Measurements from ENCODE around the gene NRIP1. TPM values are rescaled to one million over a fixed set of nuclear protein-coding genes. Genes with fewer than 3 reads are reported as not detected.

NRIP1 gene
- total and polyA plus RNA-seq, 2 donors (not counting 1 experiment from before 2014, with no cell fraction given), result 3.3 to 32.1 TPM

DNA sequence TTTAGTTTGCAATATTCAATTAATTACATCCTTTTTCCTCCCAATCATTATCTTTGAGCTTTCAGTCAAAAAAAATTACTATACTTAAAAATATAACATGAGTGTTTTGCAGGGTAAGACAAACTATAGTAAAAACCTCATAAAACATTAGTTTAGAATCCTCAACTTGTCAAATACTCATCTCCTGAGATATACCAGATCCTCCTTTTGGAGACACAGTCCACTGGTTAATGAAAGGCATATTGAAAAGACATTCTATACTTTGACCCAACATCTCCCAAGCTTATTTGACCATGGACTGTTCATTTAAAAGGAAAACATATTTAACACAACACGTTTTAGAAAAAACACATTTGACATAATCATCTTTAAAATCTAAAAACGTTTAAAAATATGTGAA is 52.8 kb downstream of the NRIP1 start:
- H3K9ac ChIP-seq (ENCODE audit: low read length), result no peak overlapping the region
- ATAC-seq (ENCODE audit: low read depth) (no peak), DNase-seq (no peak)
- intact Hi-C loops (cut with micrococcal nuclease), result no loop called here
- TF ChIP-seq, protein P1, sequence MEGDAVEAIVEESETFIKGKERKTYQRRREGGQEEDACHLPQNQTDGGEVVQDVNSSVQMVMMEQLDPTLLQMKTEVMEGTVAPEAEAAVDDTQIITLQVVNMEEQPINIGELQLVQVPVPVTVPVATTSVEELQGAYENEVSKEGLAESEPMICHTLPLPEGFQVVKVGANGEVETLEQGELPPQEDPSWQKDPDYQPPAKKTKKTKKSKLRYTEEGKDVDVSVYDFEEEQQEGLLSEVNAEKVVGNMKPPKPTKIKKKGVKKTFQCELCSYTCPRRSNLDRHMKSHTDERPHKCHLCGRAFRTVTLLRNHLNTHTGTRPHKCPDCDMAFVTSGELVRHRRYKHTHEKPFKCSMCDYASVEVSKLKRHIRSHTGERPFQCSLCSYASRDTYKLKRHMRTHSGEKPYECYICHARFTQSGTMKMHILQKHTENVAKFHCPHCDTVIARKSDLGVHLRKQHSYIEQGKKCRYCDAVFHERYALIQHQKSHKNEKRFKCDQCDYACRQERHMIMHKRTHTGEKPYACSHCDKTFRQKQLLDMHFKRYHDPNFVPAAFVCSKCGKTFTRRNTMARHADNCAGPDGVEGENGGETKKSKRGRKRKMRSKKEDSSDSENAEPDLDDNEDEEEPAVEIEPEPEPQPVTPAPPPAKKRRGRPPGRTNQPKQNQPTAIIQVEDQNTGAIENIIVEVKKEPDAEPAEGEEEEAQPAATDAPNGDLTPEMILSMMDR (IDR thresholded peaks at IDR 0.05), result no peak
- TF ChIP-seq EZH2 (IDR thresholded peaks at IDR 0.05; ENCODE audit: borderline replicate concordance, insufficient read depth, low read depth, low read length, poor library complexity, severe bottlenecking), result no peak
- no peaks in the 10 kb centered on the region for H3K27me3 ChIP-seq (replicated peaks in 1 of 4; ENCODE audit: control extremely low read depth in 1 of 4, control insufficient read depth in 3 of 4, insufficient read depth in 4 of 4, low read length in 3 of 4)
- peaks cover 38% of the 10 kb centered on the region for H3K79me2 ChIP-seq (ENCODE audit: control insufficient read depth, insufficient read depth, low read length)
- H3K4me1 ChIP-seq (ENCODE audit: control insufficient read depth in 2 of 2, insufficient read depth in 2 of 2, low read length in 2 of 2), result peaks cover under 1% of the 10 kb centered on the region in 2 donors
- peaks cover 13% of the 10 kb centered on the region for H4K20me1 ChIP-seq (ENCODE audit: control insufficient read depth, insufficient read depth, low read length, poor library complexity, severe bottlenecking)
- POLR2A ChIA-PET, result no interaction called here
- H3K4me2 ChIP-seq (replicated peaks; ENCODE audit: low read depth, low read length, poor library complexity, severe bottlenecking), result no peak overlapping the region
- Mint-ChIP-seq H3K9me3 (ENCODE audit: insufficient read depth) (no peaks in the 10 kb centered on the region), H3K4me3 (no peak overlapping the region), H3K27ac (no peak overlapping the region), H3K4me1 (peaks cover 3% of the 10 kb centered on the region), H3K27me3 (no peaks in the 10 kb centered on the region)
- H3K27ac ChIP-seq (ENCODE audit: low read length in 2 of 2), result no peak overlapping the region
- H2AFZ ChIP-seq (ENCODE audit: insufficient read depth, low read depth, low read length, poor library complexity, severe bottlenecking), result no peak overlapping the region
- CTCF ChIA-PET, result no interaction called here
- peaks cover 1 to 3% of the 10 kb centered on the region in 2 experiments for H3K36me3 ChIP-seq (replicated peaks in 1 of 2; ENCODE audit: control extremely low read depth in 1 of 2, control insufficient read depth in 1 of 2, extremely low read depth in 1 of 2, insufficient read depth in 2 of 2, low read length in 1 of 2)
- no peak overlapping the region for H3K4me3 ChIP-seq (ENCODE audit: control extremely low read depth in 1 of 5, extremely low read depth in 1 of 5, insufficient read depth in 1 of 5, low read depth in 2 of 5, low read length in 4 of 5)
- no peaks in the 10 kb centered on the region for H3K9me3 ChIP-seq (ENCODE audit: control extremely low read depth in 1 of 3, control insufficient read depth in 2 of 3, insufficient read depth in 1 of 3, low read length in 2 of 3)
- WGBS (ENCODE audit: insufficient coverage), result no CpG with 5 or more reads among the region's 2 CpGs

DNA sequence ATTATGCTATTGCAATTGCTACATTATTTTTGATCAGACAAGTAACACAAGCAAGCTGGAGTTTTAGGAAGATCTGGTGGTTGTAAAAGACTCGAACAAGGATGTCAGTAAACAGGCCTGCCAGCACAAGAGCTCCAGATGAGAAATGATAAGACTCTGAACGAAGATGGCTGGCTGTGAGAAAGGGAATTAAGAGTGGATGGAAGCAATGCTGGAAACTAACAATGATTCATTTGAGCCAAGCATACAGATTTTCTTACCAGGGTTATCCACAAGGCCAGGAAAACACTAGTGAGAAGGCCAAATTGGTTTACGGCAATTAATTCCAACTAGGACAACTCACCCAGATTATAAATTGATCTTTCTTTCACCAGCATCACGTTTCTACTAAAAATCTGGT is 54.2 kb downstream of the NRIP1 start:
- no peaks in the 10 kb centered on the region for H3K9me3 Mint-ChIP-seq (ENCODE audit: insufficient read depth)
- DNase-seq (no peak), ATAC-seq (ENCODE audit: low read depth) (no peak)
- POLR2A ChIA-PET, result no interaction called here
- WGBS (ENCODE audit: insufficient coverage), result 71% methylated on average over 1 of the region's 4 CpGs
- intact Hi-C loops (cut with micrococcal nuclease), result no loop called here
- CTCF ChIA-PET, result no interaction called here
- Histone ChIP-seq H2AFZ (ENCODE audit: insufficient read depth, low read depth, low read length, poor library complexity, severe bottlenecking) (no peak overlapping the region), H3K9ac (ENCODE audit: low read length) (no peak overlapping the region), H3K4me2 (replicated peaks; ENCODE audit: low read depth, low read length, poor library complexity, severe bottlenecking) (no peak overlapping the region), H3K27me3 (replicated peaks in 1 of 4; ENCODE audit: control extremely low read depth in 1 of 4, control insufficient read depth in 3 of 4, insufficient read depth in 4 of 4, low read length in 3 of 4) (no peaks in the 10 kb centered on the region), H3K4me1 (ENCODE audit: control insufficient read depth in 2 of 2, insufficient read depth in 2 of 2, low read length in 2 of 2) (peaks cover 4 to 5% of the 10 kb centered on the region in 2 donors), H3K27ac (ENCODE audit: low read length in 2 of 2) (no peak overlapping the region), H3K79me2 (ENCODE audit: control insufficient read depth, insufficient read depth, low read length) (peaks cover 34% of the 10 kb centered on the region), H4K20me1 (ENCODE audit: control insufficient read depth, insufficient read depth, low read length, poor library complexity, severe bottlenecking) (peaks cover 6% of the 10 kb centered on the region), H3K36me3 (replicated peaks in 1 of 2; ENCODE audit: control extremely low read depth in 1 of 2, control insufficient read depth in 1 of 2, extremely low read depth in 1 of 2, insufficient read depth in 2 of 2, low read length in 1 of 2) (peaks cover 0 to 3% of the 10 kb centered on the region in 2 experiments), H3K4me3 (ENCODE audit: control extremely low read depth in 1 of 5, extremely low read depth in 1 of 5, insufficient read depth in 1 of 5, low read depth in 2 of 5, low read length in 4 of 5) (no peak overlapping the region), H3K9me3 (ENCODE audit: control extremely low read depth in 1 of 3, control insufficient read depth in 2 of 3, insufficient read depth in 1 of 3, low read length in 2 of 3) (no peaks in the 10 kb centered on the region)
- peaks cover 13% of the 10 kb centered on the region for H3K4me1 Mint-ChIP-seq
- no peak overlapping the region for H3K4me3 Mint-ChIP-seq
- H3K27me3 Mint-ChIP-seq, result no peaks in the 10 kb centered on the region
- H3K27ac Mint-ChIP-seq, result no peak overlapping the region
- no peak for TF ChIP-seq EZH2 (IDR thresholded peaks at IDR 0.05; ENCODE audit: borderline replicate concordance, insufficient read depth, low read depth, low read length, poor library complexity, severe bottlenecking)
- TF ChIP-seq, protein P1 (IDR thresholded peaks at IDR 0.05), result no peak

Data from B cell (primary cell).